ENCODE results near the gene NDUFB5.

DNA sequence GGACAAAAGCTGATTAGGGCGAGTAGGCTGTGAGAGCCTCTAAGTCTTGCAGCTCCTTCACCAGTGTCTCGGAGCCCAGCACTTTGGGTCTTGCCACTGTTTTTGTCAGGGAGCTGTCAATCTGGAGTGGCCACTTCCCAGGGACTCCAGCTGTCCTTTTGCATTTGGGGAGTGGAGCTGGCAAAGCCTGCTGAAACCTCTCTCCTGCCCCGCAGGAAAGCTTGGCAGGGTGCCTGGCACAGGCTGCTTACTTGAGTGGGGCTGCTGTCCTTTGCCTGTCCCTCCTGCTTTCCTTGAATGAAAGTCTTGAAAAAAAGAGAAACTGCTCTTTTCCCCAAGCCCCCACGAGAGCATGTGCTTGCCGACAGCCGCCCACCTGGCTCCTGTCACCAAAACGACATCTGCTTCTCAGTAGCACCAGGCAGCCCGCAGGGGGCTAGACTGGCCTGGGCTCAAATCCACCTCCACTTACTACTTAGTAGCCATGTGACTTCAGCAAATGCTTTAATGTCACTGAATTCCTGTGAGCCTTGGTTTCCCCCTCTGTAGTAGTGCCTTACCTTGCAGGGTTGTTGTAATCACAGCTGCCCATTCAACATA, 61.9 kb downstream of the NDUFB5 start:
- TF ChIP-seq POLR2A (IDR thresholded peaks at IDR 0.05), result no peak
- TF ChIP-seq, protein P1, sequence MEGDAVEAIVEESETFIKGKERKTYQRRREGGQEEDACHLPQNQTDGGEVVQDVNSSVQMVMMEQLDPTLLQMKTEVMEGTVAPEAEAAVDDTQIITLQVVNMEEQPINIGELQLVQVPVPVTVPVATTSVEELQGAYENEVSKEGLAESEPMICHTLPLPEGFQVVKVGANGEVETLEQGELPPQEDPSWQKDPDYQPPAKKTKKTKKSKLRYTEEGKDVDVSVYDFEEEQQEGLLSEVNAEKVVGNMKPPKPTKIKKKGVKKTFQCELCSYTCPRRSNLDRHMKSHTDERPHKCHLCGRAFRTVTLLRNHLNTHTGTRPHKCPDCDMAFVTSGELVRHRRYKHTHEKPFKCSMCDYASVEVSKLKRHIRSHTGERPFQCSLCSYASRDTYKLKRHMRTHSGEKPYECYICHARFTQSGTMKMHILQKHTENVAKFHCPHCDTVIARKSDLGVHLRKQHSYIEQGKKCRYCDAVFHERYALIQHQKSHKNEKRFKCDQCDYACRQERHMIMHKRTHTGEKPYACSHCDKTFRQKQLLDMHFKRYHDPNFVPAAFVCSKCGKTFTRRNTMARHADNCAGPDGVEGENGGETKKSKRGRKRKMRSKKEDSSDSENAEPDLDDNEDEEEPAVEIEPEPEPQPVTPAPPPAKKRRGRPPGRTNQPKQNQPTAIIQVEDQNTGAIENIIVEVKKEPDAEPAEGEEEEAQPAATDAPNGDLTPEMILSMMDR (IDR thresholded peaks at IDR 0.05), result no peak
